Measurements from ENCODE around the gene PPP2R2C. TPM values are rescaled to one million over a fixed set of nuclear protein-coding genes. Genes with fewer than 3 reads are reported as not detected.

PPP2R2C gene
- total RNA-seq, 1 experiment from 2014 or later: not detected

DNA sequence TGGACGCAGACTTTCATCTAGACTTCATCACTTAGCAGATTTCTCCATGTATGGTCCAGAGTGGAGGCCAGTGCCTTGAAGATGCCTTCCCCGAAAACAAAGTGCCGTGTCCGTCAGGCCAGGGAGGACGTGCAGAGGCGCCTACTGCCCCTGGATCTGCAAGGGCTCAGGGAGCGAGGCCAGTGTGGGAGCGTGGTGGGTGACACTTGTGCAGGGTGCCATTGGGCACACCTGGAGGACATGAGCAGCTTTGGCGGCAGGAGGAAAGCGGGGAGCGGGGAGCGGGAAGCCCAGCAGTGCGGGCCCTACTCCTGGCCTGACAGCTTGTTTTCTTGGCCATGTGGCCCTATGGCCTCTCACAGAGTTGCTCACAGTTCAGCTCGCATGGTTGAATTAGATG, 176.9 kb downstream of the PPP2R2C start:
- intact Hi-C loops (cut with micrococcal nuclease; ENCODE audit: unreplicated experiment): no loop called here
- no peak overlapping the region for H3K4me3 ChIP-seq (ENCODE audit: low read depth, low read length)
- Mint-ChIP-seq H3K9me3 (ENCODE audit: unreplicated experiment) (no peaks in the 10 kb centered on the region), H3K4me3 (ENCODE audit: unreplicated experiment) (no peak overlapping the region), H3K27me3 (ENCODE audit: insufficient read depth, unreplicated experiment) (no peaks in the 10 kb centered on the region), H3K27ac (ENCODE audit: unreplicated experiment) (no peak overlapping the region), H3K36me3 (ENCODE audit: insufficient read depth, unreplicated experiment) (peaks cover 5% of the 10 kb centered on the region), H3K4me1 (ENCODE audit: low read depth, unreplicated experiment) (no peaks in the 10 kb centered on the region)
- POLR2A ChIA-PET: no interaction called here
- no peaks in the 10 kb centered on the region for H3K27me3 ChIP-seq (replicated peaks; ENCODE audit: control insufficient read depth, insufficient read depth, low read length)
- no peaks in the 10 kb centered on the region for H3K4me1 ChIP-seq
- CTCF ChIA-PET: no interaction called here
- H3K36me3 ChIP-seq (ENCODE audit: control insufficient read depth, insufficient read depth, low read length): no peaks in the 10 kb centered on the region; the same call in none of the 2 replicates
- no peaks in the 10 kb centered on the region for H3K9me3 ChIP-seq
- DNase-seq: no peak
- no TSS peak for BruUV-seq (replicated peaks)
- TF ChIP-seq CTCF (IDR thresholded peaks at IDR 0.05; ENCODE audit: insufficient read depth in 1 of 2, low read depth in 1 of 2, low read length in 1 of 2, severe bottlenecking in 1 of 2, unreplicated experiment in 1 of 2): no peak

GRCh38 chr4:6294705-6295421, 177.6 kb downstream of the PPP2R2C start:
- Histone ChIP-seq H3K4me3 (ENCODE audit: low read depth, low read length) (no peak overlapping the region), H3K27me3 (replicated peaks; ENCODE audit: control insufficient read depth, insufficient read depth, low read length) (no peaks in the 10 kb centered on the region), H3K9me3 (no peaks in the 10 kb centered on the region), H3K36me3 (ENCODE audit: control insufficient read depth, insufficient read depth, low read length) (no peaks in the 10 kb centered on the region; the same call in none of the 2 replicates), H3K4me1 (no peaks in the 10 kb centered on the region)
- peaks cover 5% of the 10 kb centered on the region for H3K36me3 Mint-ChIP-seq (ENCODE audit: insufficient read depth, unreplicated experiment)
- no peak overlapping the region for H3K4me3 Mint-ChIP-seq (ENCODE audit: unreplicated experiment)
- H3K27me3 Mint-ChIP-seq (ENCODE audit: insufficient read depth, unreplicated experiment): no peaks in the 10 kb centered on the region
- no peaks in the 10 kb centered on the region for H3K9me3 Mint-ChIP-seq (ENCODE audit: unreplicated experiment)
- POLR2A ChIA-PET: no interaction called here
- no TSS peak for BruUV-seq (replicated peaks)
- intact Hi-C loops (cut with micrococcal nuclease; ENCODE audit: unreplicated experiment): no loop called here
- H3K27ac Mint-ChIP-seq (ENCODE audit: unreplicated experiment): no peak overlapping the region
- CTCF ChIA-PET: no interaction called here
- DNase-seq: no peak
- no peak for TF ChIP-seq CTCF (IDR thresholded peaks at IDR 0.05; ENCODE audit: insufficient read depth in 1 of 2, low read depth in 1 of 2, low read length in 1 of 2, severe bottlenecking in 1 of 2, unreplicated experiment in 1 of 2)
- H3K4me1 Mint-ChIP-seq (ENCODE audit: low read depth, unreplicated experiment): no peaks in the 10 kb centered on the region

- H3K9me3 ChIP-seq: no peaks in the 10 kb centered on the region
- Mint-ChIP-seq H3K4me1 (ENCODE audit: low read depth, unreplicated experiment) (no peaks in the 10 kb centered on the region), H3K27ac (ENCODE audit: unreplicated experiment) (no peak overlapping the region), H3K9me3 (ENCODE audit: unreplicated experiment) (no peaks in the 10 kb centered on the region), H3K4me3 (ENCODE audit: unreplicated experiment) (no peak overlapping the region), H3K27me3 (ENCODE audit: insufficient read depth, unreplicated experiment) (no peaks in the 10 kb centered on the region), H3K36me3 (ENCODE audit: insufficient read depth, unreplicated experiment) (peaks cover 5% of the 10 kb centered on the region)
- no peaks in the 10 kb centered on the region for H3K4me1 ChIP-seq
- no peak for TF ChIP-seq CTCF (IDR thresholded peaks at IDR 0.05; ENCODE audit: insufficient read depth in 1 of 2, low read depth in 1 of 2, low read length in 1 of 2, severe bottlenecking in 1 of 2, unreplicated experiment in 1 of 2)
- CTCF ChIA-PET: no interaction called here
- no peak overlapping the region for H3K4me3 ChIP-seq (ENCODE audit: low read depth, low read length)
- H3K27me3 ChIP-seq (replicated peaks; ENCODE audit: control insufficient read depth, insufficient read depth, low read length): no peaks in the 10 kb centered on the region
- no peak for DNase-seq
- no peaks in the 10 kb centered on the region; the same call in none of the 2 replicates for H3K36me3 ChIP-seq (ENCODE audit: control insufficient read depth, insufficient read depth, low read length)
- intact Hi-C loops (cut with micrococcal nuclease; ENCODE audit: unreplicated experiment): no loop called here
- BruUV-seq (replicated peaks): no TSS peak
- POLR2A ChIA-PET: no interaction called here
Measured at GRCh38 chr4:6293661-6294060, 178.8 kb downstream of the PPP2R2C start.
